Left hindlimb (tissue), 1 donor: ENCODE measurements around the gene SPECC1L.

Experiments
- DNase-seq: peaks from one replicate; pipeline ENCODE4 v3.0.0-alpha.2; 2018

The SPECC1L gene

DNA sequence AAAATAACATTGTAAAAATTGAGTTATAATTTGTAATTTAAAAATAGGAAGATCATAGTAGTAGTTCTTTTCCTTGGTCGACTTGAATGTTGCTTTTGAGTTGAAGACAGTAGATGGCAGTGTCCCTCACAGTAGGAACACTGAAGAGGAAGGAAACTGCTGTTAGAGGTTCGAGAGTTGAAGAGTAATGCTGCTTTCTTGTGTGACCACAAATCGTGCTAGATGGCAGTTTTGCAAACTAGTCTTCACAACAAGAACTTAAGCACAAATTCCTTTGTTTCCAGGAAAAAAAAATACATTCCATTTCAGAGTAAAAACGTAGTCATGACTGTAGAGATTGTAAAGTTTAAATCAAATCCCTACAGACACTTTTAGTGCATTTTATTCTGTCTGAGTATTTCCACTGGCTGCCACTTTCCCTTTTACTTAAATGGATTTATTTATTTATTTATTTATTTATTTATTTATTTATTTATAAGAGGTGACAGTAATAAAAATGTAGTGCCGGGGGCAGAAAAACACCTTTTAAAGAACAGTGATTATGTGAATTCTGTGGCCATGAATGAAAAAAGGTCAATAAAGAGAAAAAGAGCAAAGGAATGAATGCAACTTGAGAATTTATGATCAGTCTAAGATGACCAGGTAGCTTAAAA, 54.6 kb downstream of the SPECC1L start:
- DNase-seq, result no peak

DNA sequence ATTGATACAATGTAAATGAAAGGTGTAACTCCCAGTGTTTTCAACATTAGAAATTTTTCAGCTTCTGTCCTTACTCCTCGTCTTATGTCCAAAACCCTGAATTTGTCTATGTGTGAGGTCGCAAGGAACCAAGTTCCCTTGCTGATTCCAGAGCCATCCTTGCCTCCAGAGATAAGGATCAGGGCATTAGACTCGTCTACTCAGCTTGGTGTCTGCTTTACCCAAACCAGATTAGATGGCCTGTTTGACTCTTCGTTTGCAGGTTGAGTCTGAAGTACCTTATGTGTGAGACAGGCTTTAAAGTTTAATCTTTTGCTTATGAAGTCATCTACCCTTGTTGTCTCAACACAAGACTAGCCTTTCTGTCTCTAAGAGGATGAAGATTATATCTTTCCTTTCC, 55.6 kb downstream of the SPECC1L start:
- no peak for DNase-seq

DNA sequence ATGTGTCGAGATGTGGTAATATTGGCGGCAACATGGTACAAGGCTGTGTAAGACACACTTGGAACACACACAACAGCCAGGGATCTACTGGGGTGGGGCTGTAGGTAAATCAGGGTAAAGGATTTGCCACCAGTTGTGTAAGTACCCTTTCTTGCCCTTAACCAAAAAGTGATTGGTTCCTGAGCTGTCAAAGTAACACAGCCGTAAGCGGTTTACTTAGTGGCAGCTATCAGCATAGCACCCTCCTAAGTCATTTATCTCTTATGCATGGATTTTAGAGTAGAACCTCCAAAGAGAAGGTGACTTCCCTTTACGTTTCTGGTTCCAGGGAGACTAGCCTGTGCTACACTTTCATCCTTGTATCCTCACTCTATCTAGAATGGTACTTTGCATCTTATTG, 57.2 kb downstream of the SPECC1L start:
- no peak for DNase-seq

DNA sequence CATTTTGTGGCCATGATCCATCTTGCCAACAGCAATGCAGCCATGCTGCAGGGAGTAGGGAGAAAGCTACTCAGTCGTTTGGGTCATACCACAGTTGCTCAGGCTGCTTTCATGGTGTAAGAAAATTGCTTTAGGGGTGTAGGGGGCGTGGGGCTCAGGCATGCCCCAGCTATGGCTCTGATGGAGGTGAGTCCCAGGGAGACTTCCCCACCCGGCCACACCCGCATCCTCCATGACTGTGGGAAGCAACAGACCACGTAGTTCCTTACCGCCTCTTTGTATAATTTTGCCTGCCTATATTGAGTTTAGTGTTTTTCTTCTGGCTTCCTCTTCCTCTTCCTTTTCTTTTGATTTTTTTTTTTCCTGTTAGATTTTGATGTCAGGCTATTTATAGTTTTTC, 58.8 kb downstream of the SPECC1L start:
- DNase-seq, result no peak

DNA sequence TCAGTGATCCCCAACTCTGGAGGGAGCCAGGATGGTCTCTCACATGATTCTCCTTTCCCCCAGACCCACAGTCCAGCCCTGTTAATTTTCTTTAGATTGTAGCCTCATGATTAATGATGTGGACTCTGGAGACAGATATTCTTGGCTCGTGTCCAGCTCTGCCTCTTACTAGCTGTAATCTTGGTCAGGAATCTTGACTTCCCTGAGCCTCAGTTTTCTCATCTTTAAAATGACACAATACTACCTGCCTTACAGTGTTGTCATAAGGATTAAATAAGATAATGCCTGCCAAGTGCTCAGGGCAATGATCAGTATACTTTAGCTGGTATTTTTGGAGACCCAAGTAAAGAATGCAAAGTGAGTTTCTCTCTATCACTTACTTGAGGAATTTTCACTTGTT, 60.0 kb downstream of the SPECC1L start:
- DNase-seq, result no peak

DNA sequence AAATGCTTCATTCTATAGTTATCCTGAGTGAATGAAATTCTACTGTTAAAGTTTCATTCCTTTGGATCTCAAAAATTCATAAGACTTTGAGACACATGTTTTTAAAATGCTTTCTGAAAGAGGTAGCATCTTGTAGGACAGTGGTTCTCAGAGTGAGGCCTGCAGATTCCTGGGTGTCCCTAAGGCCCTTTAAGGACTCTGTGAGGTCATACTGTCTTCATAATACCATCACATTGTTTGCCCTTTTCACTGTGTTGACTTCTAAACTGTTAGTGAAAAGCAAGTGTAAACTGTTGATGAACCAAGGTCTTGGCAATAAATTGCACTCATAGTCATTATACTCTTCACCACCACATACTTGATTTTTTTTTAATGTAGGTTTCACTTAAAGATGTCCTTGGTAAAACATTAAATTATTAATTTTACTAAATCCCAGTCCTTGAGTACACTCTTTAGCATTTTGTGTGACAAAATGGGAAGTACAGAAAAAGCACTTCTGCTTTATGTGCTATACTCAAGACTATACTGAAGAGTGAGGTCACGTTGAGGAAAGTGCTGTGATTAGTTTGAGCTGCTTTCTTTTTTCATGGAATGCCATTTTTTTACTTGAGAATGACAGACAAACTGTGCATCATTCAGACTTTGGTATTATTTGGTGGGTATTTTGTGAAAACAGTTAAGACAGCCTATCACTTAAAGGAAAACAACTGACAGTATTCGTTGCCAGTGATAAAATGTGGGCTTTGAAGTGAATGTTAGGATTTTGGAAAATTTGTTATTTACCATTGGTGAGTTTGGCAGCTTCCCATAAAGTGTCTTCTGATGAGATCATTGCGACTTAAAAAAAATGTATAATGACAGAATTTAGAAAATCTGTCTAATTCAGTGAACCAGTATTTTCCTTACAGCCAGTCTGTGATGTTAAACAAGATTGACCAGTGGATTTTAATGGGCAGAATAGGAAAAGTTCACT, 61.1 kb downstream of the SPECC1L start:
- no peak for DNase-seq

DNA sequence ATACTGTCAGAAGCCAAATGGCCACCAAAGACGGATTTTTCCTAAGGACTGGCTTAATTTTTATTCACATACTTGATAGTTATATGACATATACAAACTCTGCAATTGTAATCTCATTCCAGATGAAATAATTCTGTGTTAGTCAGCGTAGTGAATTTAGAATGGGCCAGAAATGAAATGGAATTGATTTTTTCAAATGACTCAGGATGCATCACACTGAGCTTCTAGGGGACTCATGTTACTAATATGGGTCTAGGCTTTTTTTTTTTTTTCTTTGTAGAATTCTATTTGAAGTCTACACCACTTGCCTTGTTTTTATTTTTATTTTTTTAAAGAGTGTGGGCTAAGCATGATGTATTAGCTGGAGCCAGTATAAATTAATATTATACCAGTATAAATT, 62.7 kb downstream of the SPECC1L start:
- no peak for DNase-seq

DNA sequence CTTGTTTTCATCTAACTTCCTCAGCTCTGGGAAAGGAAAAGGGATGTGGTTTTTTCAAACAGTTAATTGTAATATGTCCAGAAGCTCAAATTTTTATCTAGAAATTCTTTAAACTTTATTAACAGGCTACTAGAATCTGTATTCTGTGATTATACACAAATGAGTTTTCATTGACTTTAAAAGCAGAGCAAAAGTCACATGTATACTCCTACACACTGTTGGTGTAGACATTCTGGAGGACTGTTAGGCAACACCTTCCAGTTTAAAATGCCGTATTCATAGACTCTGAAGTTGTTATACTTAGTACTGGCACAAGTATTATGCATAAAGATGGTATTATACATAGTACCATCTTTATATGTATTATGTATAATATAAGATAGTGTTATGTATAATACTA, 64.9 kb downstream of the SPECC1L start:
- no peak for DNase-seq

DNA sequence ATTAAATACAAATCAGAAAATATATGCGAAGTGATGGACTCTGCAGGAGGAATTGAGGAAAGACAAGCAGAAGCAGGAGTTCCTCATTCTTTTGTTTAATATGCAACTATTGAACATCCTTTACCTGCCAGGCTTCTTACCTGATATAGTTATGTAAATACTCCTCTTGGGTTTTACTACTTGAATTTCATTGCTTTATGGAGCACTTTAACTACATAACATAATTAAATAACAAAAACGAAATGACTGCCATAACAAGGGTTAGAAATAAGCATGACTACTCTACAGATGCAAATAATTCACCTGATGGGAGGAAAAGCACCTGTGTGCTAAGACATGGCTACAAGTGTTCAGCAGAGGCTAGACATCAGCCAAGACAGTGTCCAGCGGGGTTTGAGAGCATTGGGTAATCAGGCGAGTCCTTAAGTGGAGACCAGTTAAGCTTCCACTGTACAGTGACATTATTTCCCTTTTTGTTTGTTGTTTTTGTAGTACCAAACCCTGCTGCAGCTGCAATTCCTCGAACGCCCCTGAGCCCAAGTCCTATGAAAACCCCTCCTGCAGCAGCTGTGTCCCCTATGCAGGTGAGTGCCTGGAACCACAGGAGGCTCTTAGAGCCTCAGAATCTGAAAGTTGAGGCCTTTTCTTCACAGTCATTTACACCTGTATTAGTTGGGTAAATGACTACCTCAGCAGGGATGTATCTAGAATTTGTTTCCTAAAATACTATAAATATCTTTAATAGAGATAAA, 67.4 kb downstream of the SPECC1L start:
- DNase-seq, result no peak

DNA sequence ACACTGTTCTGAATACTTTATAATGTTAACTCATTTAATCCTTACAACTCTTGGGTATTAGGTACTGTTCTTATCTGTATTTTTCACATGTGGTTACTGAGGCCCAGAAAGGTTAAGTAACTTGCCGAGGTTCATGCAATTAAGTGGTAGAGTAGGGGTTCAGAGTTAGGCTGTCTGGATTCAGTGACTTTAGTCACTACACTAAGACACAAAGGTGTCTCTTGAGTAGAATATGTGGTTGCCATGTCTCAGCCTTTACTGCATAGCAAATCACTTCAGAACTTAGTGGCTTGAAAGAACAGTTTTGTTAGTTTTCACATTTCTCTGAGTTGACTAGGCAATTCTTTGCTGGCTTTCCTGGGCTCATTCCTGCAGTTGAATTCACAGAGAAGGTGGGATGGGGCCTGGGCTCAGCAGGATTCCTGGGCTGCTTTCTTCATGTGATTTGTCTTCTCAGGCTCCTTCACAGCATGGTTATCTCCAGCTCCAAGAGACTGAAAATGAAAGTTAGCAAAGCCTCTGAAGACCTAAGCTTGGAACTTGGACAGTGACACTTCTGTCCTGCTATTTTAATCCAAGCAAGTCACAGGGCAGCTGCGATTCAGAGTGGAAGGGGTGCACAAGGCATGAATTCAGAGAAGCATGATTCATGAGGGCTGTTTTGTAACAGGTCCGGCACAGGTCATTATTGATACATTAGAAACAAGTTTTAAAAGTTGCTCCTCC, 68.3 kb downstream of the SPECC1L start:
- no peak for DNase-seq

DNA sequence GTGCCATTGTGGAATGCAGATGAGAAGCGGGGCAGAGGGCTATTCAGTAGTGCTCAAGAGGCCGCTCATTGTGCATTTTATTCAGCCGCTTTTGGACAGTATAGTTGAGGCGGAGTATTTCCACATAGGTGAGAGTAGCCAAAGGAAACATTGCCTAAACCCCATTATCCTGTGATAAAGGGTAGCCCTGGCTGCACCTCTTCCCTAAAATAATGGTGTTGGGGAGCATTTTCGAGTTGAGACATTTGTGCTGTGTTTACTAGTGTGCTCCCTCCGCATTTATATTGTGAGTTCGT, 68.8 kb downstream of the SPECC1L start:
- DNase-seq, result no peak

DNA sequence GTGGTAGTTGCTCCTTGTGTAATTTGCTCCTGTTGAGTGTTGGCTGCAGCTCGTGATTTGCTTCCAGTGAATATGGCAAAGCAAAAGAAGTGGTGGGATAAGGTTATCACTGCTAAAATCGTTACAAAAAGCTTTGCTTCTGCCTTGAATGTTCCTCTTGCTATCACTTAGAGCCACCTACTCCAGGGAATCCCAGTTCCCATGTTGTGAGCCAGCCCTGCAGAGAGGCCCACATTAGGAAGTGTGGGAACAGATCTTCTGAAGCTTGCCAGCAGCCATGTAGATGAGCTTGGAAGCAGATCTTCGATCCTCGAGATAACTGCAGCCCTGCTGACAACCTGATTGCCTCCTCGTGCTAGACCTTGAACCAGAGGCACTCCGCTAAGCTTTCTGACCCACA, 71.0 kb downstream of the SPECC1L start:
- DNase-seq, result no peak

DNA sequence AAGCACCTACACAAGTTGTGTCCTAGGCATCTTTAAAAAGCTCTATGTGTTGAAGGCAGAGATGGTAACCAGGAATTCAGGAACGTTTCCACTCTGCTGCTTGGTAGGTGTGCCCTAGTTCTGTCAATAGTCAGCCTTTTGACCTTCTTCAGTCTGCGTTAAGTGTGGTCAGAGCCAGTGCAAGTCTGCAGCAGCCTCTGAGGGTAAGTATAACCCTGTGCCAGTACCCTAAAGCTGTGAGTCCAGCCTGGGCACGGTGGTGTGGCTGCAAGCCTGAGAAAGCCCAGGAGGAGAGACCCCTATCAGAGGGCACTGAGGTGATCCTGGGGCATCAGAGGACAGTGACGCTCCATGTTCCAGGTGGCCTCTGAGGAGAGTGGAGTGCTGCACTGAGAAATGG, 80.0 kb downstream of the SPECC1L start:
- no peak for DNase-seq

DNA sequence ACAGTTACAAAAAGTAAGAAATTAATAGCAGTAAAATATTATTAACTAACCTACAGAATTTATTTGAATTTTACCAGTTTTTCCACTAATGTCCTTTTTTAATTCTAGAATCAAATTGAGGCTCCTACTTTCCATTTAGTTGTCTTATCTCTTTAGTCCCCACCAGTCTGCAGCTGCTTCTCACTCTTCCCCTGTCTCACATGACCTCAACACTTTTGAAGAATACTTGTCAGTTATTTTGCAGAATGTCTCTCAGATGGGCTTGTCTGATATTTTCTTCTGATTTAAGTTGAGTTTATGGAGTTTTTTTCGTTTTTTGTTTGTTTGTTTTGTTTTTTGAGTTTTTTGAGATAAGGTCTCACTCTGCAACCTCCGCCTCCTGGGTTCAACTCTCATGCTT, 82.5 kb downstream of the SPECC1L start:
- DNase-seq, result no peak

DNA sequence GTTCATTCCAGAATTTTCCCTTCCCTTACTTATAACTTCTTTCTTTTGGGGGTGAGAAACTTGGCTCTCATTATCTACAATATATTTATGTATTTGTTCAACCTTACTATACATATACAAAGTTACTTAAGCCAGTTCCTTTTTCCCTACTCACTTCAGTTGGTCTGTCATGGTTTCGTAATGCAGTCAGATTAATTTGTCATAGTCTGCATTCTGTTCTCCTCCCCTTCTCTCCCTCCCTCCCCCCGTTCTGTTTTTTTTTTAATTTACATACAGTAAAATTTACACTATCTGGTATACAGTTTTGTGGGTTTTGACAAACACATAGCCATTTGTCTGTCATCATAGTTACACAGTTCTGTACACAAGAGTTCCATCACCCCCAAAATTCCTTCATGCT, 84.9 kb downstream of the SPECC1L start:
- no peak for DNase-seq

DNA sequence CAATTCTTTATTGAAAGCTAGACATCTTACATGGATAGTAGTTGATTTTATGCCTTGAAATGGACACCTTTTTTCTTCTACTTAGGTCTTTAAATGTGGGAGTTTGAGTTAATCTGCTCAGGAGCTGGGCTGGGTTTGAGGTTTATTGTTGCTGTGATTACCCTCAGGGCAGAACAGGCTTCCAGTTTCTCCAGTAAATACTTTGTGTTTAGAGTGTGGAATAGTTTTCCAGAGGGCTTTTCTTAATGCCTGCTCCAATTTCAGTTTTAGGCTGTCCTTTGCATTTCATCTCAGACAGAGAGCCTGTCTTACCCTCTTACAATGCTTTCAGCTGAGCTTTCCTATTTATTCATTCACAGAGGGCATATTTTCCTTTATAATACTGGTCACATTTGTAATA, 86.9 kb downstream of the SPECC1L start:
- DNase-seq, result no peak

DNA sequence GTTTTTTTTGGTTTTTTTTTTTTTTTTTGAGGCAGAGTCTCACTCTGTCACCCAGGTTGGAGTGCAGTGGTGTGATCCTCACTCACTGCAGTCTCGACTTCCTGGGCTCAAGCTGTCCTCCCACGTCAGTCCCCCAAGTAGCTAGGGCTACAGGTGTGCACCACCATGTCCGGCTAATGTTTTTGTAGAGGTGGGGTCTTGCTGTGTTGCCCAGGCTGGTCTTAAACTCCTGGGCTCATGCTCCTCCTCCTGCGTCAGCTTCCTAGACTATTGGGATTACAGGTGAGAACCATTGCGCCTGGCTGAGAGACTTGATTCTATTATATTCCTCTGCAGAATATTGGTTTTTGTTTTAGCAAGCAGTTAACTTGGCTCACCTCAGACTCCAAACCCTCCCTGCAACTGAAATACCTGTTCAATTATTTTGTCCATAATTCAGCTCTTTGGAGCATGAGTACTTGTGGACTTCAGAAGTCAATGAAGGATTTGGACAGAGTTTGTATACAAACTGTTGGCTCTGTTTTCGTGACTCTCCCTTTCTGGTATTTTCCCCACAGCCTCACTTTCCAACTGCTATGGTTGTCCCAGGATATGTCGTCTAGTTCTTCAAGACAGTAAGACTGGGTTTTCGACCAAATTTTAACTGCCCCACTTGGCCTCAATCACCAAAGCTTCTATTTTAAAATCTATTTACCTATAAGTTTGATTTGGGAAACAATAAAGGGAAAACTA, 87.6 kb downstream of the SPECC1L start:
- no peak for DNase-seq

DNA sequence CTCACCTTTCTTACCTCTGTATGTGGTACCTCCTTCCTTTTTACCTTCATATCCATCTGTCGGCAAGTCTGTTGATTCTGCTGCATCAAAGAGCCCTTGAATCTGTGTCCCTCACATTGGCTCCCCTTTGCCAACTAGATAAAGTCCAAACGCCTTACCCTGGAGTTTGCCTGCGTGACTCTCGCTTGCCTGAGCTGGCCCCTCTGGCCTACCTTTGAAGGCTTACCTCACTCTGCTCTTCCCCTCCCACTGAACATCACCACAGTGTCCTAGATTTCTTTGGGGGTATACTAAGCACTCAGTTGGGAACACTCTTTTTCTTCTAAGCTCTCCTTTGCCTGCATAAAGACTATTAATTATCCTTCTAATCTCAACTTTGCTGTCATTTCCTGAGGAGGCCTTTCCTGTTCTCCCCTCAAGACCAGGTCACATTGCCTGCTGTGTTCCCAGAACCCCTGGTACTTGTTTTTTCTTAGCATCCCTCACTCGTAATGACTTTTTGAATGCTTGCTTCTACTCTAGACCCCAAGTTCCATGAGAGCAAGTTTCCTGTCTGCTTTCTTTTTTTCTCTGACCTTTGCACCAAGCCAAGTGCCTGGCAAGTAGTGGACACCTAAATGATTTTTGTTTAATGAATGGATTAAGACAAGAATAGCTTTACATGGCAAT, 89.0 kb downstream of the SPECC1L start:
- DNase-seq, result no peak

DNA sequence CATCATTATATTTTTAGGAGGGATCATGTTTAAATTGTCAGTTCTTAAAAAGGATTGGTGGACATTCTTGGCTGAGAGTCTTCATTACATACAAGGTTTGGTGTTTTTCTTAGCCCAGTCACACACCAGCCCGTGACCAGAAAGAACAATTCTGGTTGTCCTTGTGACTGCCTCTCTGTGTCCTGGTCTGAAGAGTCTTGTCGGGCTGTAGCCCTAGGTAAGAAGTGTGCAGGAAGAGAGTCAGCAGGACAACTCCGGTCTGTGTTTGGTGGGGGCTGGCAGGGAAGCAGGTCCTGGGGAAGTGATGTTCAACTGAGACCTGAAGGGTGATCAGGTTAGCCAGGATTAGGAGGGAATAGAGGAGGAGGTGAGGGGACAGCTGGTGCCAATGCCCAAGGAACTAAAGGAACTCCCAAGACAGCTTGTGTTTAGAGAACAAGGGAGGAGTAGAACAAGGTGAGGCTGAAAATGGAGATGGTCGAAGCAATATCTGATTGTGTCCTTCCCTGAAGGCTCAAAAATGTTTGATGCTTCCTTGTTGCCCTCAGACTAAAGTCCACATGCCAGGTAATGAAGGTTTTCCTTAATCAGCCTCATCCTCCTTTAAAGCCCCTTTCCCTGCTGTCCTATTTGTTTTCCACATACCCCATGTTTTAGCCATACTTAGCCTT, 91.5 kb downstream of the SPECC1L start:
- no peak for DNase-seq

DNA sequence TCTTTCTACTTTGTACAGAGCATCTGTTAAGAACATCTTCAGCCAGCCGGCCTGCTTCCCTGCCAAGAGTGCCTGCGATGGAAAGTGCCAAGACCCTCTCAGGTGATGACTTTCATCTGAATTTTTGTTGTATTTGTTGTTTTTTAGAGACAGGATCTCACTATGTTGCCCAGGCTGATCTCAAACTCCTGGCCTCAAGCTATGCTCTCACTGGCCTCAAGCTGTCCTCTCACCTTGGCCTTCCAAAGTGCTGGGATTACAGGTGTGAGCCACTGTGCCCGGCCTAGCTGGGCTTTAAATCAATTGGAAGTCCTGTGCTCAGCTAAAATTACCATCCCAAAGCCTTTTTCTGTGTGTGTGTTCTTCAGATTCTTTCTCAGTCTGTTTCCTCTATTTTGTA, 92.6 kb downstream of the SPECC1L start:
- no peak for DNase-seq

DNA sequence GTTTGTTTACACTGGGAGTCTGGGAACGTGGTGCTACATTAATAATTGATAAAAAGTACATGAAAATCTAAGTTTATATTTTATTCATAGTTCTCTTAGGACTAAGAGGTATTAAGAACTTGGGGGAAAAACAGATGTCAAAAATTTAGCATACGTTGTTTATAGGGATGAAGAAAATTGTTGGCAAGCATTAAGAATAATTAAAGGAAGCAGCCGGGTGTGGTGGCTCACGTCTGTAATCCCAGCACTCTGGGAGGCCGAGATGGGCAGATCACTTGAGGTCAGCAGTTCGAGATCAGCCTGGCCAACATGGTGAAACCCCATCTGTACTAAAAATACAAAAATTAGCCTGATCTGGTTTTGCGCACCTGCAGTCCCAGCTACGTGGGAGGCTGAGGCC, 96.1 kb downstream of the SPECC1L start:
- DNase-seq, result no peak
